ENCODE data around the gene WNT1. TPM values are rescaled to one million over a fixed set of nuclear protein-coding genes. Genes with fewer than 3 reads are reported as not detected.

The WNT1 gene
- total RNA-seq, 2 experiments from 2014 or later = 0.81 to 1.1 TPM

Other genes with a start within 250 kb of the WNT1 start
- gene ADCY6, start 189.2 kb upstream of the WNT1 start, total RNA-seq = under 1 TPM; 0.18 to 0.37 TPM
- gene CACNB3, start 159.8 kb upstream of the WNT1 start, total RNA-seq = 10 to 100 TPM; 10.5 to 13.1 TPM
- gene DDX23, start 126.2 kb upstream of the WNT1 start, total RNA-seq = 100 to 1,000 TPM; 127 to 154 TPM
- gene RND1, start 112.5 kb upstream of the WNT1 start, total RNA-seq = 1 to 10 TPM; 1.4 to 2.5 TPM
- 10 to 100 TPM; 48.7 to 52.6 TPM for gene FKBP11, start 52.8 kb upstream of the WNT1 start, total RNA-seq
- gene ARF3, start 20.8 kb upstream of the WNT1 start, total RNA-seq = 100 to 1,000 TPM; 104 to 108 TPM
- 1 to 10 TPM; 2.4 to 3.2 TPM for gene WNT10B, start 6.6 kb upstream of the WNT1 start, total RNA-seq
- gene DDN, start 21.1 kb downstream of the WNT1 start, total RNA-seq = under 1 TPM; 0.39 to 0.42 TPM
- gene PRKAG1, start 40.5 kb downstream of the WNT1 start, total RNA-seq = 10 to 100 TPM; 57.5 to 59.8 TPM
- 100 to 1,000 TPM; 113 TPM for gene KMT2D, start 82.5 kb downstream of the WNT1 start, total RNA-seq
- gene RHEBL1, start 91.7 kb downstream of the WNT1 start, total RNA-seq = 1 to 10 TPM; 9.5 to 9.9 TPM
- under 1 TPM in 1 of 2 experiments, not detected in 1; 0.16 TPM for gene DHH, start 116.5 kb downstream of the WNT1 start, total RNA-seq
- gene LMBR1L, start 132.5 kb downstream of the WNT1 start, total RNA-seq = 10 to 100 TPM; 35.8 to 37.8 TPM
- gene TUBA1B, start 153.1 kb downstream of the WNT1 start, total RNA-seq = 1,000 to 10,000 TPM; 2,302 to 2,333 TPM
- 100 to 1,000 TPM; 117 to 120 TPM for gene TUBA1A, start 210.8 kb downstream of the WNT1 start, total RNA-seq